SK-N-SH (cell line): ENCODE results near the gene MAPKAPK3.

Experiments
- FOXM1 ChIP-seq: IDR thresholded peaks from 2 replicates; pipeline ENCODE4 v1.4.0; 2012; ENCODE audit warnings: low read depth, mild to moderate bottlenecking
- GABPA ChIP-seq: IDR thresholded peaks from 2 replicates; pipeline ENCODE4 v1.4.0; 2012; ENCODE audit warnings: low read depth, mild to moderate bottlenecking
- GATA2 ChIP-seq: sonication (generic); formaldehyde crosslinking; IDR thresholded peaks from 2 replicates; pipeline ENCODE4 v1.5.0; 2020; ENCODE audit warnings: mild to moderate bottlenecking, missing genetic modification reagents
- RAD21 ChIP-seq: IDR thresholded peaks from 2 replicates; pipeline ENCODE4 v1.6.1; 2012; ENCODE audit warnings: mild to moderate bottlenecking, low read length
- SMC3 ChIP-seq: IDR thresholded peaks from 2 replicates; pipeline ENCODE4 v1.6.1; 2012; ENCODE audit warnings: low read depth, low read length, improper control_type of control experiment
- YY1 ChIP-seq: IDR thresholded peaks from 2 replicates; pipeline ENCODE4 v1.4.0; 2012; ENCODE audit warnings: low read depth, mild to moderate bottlenecking
- TF ChIP-seq, protein P1 (sequence below): fragments of 200-600 bp; sonication (generic); IDR thresholded peaks from 2 replicates; pipeline ENCODE4 v1.6.1; 2017; ENCODE audit warnings: antibody characterized with exemption, mild to moderate bottlenecking, moderate library complexity
- TF ChIP-seq, protein P2 (sequence below): IDR thresholded peaks from 2 replicates; pipeline ENCODE4 v1.4.0; 2012; ENCODE audit warnings: low read depth

DNA sequence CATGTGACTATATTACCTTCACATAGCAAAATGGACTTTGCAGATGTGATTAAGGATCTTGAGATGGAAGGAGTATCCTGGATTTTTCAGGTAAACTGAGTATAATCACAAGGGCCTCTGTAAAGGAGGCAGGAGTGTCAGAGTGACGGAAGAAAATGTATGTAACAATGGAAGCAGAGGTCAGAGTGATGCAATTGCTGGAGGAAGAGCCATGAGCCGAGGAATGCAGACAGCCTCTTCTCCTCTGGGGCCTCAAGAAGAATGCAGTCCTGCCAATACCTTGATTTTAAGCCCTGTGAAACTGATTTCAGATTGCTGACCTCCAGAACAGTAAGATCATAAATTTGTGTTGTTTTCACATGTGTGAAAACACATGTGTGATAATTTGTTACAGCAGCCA, 32.6 kb upstream of the MAPKAPK3 start:
- TF ChIP-seq, protein P1, sequence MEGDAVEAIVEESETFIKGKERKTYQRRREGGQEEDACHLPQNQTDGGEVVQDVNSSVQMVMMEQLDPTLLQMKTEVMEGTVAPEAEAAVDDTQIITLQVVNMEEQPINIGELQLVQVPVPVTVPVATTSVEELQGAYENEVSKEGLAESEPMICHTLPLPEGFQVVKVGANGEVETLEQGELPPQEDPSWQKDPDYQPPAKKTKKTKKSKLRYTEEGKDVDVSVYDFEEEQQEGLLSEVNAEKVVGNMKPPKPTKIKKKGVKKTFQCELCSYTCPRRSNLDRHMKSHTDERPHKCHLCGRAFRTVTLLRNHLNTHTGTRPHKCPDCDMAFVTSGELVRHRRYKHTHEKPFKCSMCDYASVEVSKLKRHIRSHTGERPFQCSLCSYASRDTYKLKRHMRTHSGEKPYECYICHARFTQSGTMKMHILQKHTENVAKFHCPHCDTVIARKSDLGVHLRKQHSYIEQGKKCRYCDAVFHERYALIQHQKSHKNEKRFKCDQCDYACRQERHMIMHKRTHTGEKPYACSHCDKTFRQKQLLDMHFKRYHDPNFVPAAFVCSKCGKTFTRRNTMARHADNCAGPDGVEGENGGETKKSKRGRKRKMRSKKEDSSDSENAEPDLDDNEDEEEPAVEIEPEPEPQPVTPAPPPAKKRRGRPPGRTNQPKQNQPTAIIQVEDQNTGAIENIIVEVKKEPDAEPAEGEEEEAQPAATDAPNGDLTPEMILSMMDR, result no peak
- TF ChIP-seq, protein P2, sequence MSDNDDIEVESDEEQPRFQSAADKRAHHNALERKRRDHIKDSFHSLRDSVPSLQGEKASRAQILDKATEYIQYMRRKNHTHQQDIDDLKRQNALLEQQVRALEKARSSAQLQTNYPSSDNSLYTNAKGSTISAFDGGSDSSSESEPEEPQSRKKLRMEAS, result no peak
- TF ChIP-seq GABPA, result no peak
- no peak for TF ChIP-seq SMC3
- TF ChIP-seq YY1, result no peak
- no peak for TF ChIP-seq RAD21
- TF ChIP-seq GATA2, result no peak
- no peak for TF ChIP-seq FOXM1
